ENCODE measurements around the gene LNPK.
"Not testable (repeated sequence)": the region's sequence is repeated elsewhere in the genome, so short reads cannot be mapped to it uniquely, and the experiment has no call there.

The LNPK gene

DNA sequence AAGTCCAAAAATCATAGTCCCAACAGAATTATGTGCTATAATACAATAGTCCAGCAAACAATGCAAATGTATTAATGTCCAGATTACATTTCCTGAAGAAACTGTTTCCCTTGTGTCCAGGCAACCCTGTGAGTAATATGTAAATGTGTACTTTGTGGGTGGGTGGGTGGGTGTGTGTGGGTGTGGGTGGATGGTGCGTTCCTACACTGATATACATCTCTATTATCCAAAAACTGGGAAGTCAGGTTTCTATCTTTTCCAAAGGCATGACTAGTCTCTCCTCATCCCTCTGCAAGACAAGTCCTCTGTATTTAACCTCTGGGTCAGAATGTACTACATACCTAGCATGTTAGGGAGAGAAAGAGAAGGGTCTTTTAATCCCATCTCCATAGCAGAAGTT is 71.6 kb downstream of the LNPK start:
- Mint-ChIP-seq H3K27ac (no peak overlapping the region), H3K4me3 (no peak overlapping the region), H3K27me3 (ENCODE audit: low read depth) (no peaks in the 10 kb centered on the region), H3K4me1 (peaks cover 16% of the 10 kb centered on the region), H3K36me3 (ENCODE audit: low read depth) (peaks cover 30% of the 10 kb centered on the region), H3K9me3 (no peaks in the 10 kb centered on the region)
- TF ChIP-seq, protein P1, sequence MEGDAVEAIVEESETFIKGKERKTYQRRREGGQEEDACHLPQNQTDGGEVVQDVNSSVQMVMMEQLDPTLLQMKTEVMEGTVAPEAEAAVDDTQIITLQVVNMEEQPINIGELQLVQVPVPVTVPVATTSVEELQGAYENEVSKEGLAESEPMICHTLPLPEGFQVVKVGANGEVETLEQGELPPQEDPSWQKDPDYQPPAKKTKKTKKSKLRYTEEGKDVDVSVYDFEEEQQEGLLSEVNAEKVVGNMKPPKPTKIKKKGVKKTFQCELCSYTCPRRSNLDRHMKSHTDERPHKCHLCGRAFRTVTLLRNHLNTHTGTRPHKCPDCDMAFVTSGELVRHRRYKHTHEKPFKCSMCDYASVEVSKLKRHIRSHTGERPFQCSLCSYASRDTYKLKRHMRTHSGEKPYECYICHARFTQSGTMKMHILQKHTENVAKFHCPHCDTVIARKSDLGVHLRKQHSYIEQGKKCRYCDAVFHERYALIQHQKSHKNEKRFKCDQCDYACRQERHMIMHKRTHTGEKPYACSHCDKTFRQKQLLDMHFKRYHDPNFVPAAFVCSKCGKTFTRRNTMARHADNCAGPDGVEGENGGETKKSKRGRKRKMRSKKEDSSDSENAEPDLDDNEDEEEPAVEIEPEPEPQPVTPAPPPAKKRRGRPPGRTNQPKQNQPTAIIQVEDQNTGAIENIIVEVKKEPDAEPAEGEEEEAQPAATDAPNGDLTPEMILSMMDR (IDR thresholded peaks at IDR 0.05; ENCODE audit: unreplicated experiment in 3 of 3): no peak

DNA sequence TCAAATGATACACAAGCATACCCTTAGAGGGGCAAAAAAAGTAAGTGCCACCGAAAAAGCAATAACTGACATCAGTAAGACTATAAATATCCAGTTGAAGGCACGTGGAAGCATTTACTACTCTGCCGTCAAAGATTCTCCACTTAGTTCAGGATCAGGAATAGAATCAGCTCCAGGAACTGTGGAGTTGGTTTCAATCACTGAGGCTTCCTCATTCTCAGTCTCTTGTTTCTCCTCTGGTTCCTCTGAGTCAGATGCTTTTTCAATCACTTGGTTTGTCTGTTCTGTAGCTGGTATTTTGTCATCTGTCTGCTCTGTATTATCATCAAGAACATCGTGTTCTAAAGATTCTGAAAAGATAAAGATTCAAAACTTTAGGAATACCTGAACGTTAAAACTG is 72.2 kb downstream of the LNPK start:
- no peak overlapping the region for H3K27ac Mint-ChIP-seq
- no peak overlapping the region for H3K4me3 Mint-ChIP-seq
- H3K4me1 Mint-ChIP-seq: peaks cover 22% of the 10 kb centered on the region
- peaks cover 30% of the 10 kb centered on the region for H3K36me3 Mint-ChIP-seq (ENCODE audit: low read depth)
- H3K27me3 Mint-ChIP-seq (ENCODE audit: low read depth): no peaks in the 10 kb centered on the region
- H3K9me3 Mint-ChIP-seq: no peaks in the 10 kb centered on the region
- TF ChIP-seq, protein P1 (IDR thresholded peaks at IDR 0.05; ENCODE audit: unreplicated experiment in 3 of 3): no peak

DNA sequence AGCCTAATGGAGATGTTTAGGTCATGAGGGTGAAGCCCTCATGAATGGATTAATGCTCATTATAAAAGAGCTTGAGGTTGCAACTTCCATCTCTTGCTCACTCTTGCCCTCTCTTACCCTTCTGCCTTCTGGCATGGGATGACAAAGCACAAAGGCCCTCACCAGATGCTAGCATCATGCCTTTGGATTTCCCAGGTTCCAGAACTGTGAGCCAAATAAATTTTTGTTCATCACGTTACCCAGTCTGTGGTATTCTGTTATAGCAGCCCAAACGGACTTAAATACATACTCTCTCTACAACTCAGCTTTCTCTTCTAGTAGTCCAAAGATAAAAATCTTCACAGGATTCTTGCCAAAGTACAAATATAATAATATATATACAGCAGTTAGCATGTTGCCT is 75.8 kb downstream of the LNPK start:
- H3K9me3 Mint-ChIP-seq: no peaks in the 10 kb centered on the region
- TF ChIP-seq, protein P1 (IDR thresholded peaks at IDR 0.05; ENCODE audit: unreplicated experiment in 3 of 3): no peak
- no peaks in the 10 kb centered on the region for H3K27me3 Mint-ChIP-seq (ENCODE audit: low read depth)
- peaks cover 39% of the 10 kb centered on the region for H3K36me3 Mint-ChIP-seq (ENCODE audit: low read depth)
- peaks cover 17% of the 10 kb centered on the region for H3K4me1 Mint-ChIP-seq
- no peak overlapping the region for H3K27ac Mint-ChIP-seq
- no peak overlapping the region for H3K4me3 Mint-ChIP-seq

DNA sequence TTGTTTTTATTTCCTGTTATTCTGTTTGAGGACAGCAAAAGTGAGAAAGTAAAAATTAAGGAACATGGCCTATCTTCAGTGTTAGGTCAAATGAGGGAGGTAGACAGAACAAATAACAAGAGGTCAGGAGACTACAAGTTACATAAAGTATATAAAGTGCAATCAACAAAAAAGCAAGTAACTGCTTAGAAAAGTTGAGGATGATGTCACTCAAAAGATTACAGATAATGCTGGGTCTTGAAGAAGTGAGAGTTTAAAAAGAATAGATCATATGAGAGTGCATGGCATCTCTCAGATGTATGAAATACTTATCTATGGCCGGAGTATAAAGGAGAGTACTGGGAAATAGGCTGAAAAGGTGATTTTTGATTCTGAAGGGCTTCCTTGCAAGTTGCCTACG is 79.9 kb downstream of the LNPK start:
- H3K4me3 Mint-ChIP-seq: no peak overlapping the region
- H3K27me3 Mint-ChIP-seq (ENCODE audit: low read depth): no peaks in the 10 kb centered on the region
- TF ChIP-seq, protein P1 (IDR thresholded peaks at IDR 0.05; ENCODE audit: unreplicated experiment in 3 of 3): no peak
- H3K27ac Mint-ChIP-seq: no peak overlapping the region
- H3K9me3 Mint-ChIP-seq: no peaks in the 10 kb centered on the region
- peaks cover 15% of the 10 kb centered on the region for H3K4me1 Mint-ChIP-seq
- peaks cover 31% of the 10 kb centered on the region for H3K36me3 Mint-ChIP-seq (ENCODE audit: low read depth)

DNA sequence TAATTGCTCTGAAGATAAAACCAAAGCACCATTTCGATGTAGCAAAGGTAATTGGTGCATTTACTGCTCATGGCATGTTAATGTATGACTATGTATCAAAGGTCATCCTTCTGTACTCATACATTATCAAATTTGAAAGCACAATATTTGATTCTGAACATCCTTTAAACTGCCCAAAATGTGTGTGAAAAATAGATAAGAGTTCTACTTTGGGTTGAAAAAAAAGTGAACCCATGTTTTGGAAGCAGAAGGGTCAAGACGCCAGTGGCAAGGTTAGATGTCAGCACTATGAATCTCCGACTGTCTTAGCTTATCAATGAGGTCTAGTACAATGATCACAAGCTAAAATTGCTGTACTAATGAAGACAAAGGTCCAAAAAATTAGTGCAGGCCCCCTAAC is 83.1 kb downstream of the LNPK start:
- TF ChIP-seq, protein P1 (IDR thresholded peaks at IDR 0.05; ENCODE audit: unreplicated experiment in 3 of 3): no peak
- Mint-ChIP-seq H3K4me1 (peaks cover 15% of the 10 kb centered on the region), H3K36me3 (ENCODE audit: low read depth) (peaks cover 11% of the 10 kb centered on the region), H3K4me3 (no peak overlapping the region), H3K27ac (no peak overlapping the region), H3K27me3 (ENCODE audit: low read depth) (no peaks in the 10 kb centered on the region), H3K9me3 (no peaks in the 10 kb centered on the region)

DNA sequence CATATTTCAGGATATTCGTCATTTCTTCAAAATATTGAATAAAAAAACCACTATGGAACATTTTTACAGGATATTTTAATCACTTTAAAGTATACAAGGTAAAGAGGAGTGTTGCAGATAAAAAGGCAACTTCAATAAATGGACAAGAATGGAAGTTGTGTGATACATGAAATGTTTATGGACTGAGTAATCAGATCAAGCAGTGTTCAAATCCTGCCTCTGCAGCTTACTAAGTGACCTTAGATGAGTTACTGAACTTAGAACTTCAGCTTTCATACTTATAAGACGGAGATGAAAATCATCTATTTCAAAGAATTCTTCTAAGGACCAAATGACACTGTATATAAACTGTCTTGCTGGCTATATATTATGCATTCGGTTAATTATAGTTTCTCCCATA is 87.2 kb downstream of the LNPK start:
- Mint-ChIP-seq H3K27ac (no peak overlapping the region), H3K4me3 (no peak overlapping the region), H3K27me3 (ENCODE audit: low read depth) (no peaks in the 10 kb centered on the region), H3K9me3 (peaks cover 9% of the 10 kb centered on the region), H3K4me1 (peaks cover 15% of the 10 kb centered on the region), H3K36me3 (ENCODE audit: low read depth) (no peaks in the 10 kb centered on the region)
- TF ChIP-seq, protein P1 (IDR thresholded peaks at IDR 0.05; ENCODE audit: unreplicated experiment in 3 of 3): no peak

DNA sequence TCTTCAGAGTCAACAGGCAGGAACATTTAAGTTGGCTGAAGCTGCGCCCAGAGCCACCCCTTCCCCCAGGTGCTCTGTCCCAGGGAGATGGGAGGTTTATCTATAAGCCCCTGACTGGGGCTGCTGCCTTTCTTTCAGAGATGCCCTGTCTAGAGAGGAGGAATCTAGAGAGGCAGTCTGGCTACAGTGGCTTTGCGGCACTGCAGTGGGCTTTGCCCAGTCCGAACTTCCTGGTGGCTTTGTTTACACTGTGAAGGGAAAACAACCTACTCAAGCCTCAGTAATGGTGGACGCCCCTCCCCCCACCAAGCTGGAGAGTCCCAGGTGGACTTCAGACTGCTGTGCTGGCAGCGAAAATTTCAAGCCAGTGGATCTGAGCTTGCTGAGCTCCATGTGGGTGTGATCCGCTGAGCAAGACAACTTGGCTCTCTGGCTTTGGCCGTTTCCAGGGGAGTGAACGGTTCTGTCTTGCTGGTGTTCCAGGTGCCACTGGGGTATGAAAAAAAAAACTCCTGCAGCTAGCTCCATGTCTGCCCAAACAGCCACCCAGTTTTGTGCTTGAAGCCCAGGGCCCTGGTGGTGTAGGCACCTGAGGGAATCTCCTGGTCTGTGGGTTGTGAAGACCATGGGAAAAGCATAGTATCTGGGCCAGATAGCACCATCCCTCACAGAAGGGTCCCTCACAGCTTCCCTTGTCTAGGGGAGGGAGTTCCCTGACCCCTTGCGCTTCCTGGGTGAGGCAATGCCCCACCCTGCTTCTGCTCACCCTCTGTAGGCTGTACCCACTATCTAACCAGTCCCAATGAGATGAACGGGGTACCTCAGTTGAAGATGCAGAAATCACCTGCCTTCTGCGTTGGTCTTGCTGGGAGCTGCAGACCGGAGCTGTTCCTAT is 88.0 kb downstream of the LNPK start:
- peaks cover 15% of the 10 kb centered on the region for H3K4me1 Mint-ChIP-seq
- not testable (repeated sequence) for H3K36me3 Mint-ChIP-seq (ENCODE audit: low read depth); H3K9me3 Mint-ChIP-seq; H3K27ac Mint-ChIP-seq; H3K4me3 Mint-ChIP-seq; H3K27me3 Mint-ChIP-seq (ENCODE audit: low read depth)

DNA sequence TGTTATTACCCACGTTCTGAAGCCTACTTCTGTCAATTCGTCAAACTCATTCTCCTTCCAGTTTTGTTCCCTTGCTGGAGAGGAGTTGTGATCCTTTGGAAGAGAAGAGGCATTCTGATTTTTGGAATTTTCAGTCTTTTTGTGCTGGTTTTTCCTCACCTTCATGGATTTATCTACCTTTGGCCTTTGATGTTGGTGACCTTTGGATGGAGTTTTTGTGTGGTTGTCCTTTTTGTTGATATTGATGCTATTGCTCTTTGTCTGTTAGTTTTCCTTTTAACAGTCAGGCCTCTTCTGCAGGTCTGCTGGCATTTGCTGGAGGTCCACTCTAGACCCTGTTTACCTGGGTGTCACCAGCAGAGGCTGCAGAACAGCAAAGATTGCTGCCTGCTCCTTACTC is 88.8 kb downstream of the LNPK start:
- not testable (repeated sequence) for H3K36me3 Mint-ChIP-seq (ENCODE audit: low read depth); H3K4me3 Mint-ChIP-seq; H3K27ac Mint-ChIP-seq; H3K27me3 Mint-ChIP-seq (ENCODE audit: low read depth); H3K9me3 Mint-ChIP-seq
- peaks cover 15% of the 10 kb centered on the region for H3K4me1 Mint-ChIP-seq
